Epidermal melanocyte (primary cell): ENCODE data around the gene FOSL2.
"Not testable (repeated sequence)": the region's sequence is repeated elsewhere in the genome, so short reads cannot be mapped to it uniquely, and the experiment has no call there.

Source experiments
- DNase-seq: peaks from one replicate; pipeline ENCODE4 v3.0.0; 2011; ENCODE audit warnings: low spot score; ENCODE audit not compliant: insufficient read length

The FOSL2 gene

GRCh38 chr2:28357055-28357454 lies 35.6 kb upstream of the FOSL2 start:
- no peak for DNase-seq

DNA sequence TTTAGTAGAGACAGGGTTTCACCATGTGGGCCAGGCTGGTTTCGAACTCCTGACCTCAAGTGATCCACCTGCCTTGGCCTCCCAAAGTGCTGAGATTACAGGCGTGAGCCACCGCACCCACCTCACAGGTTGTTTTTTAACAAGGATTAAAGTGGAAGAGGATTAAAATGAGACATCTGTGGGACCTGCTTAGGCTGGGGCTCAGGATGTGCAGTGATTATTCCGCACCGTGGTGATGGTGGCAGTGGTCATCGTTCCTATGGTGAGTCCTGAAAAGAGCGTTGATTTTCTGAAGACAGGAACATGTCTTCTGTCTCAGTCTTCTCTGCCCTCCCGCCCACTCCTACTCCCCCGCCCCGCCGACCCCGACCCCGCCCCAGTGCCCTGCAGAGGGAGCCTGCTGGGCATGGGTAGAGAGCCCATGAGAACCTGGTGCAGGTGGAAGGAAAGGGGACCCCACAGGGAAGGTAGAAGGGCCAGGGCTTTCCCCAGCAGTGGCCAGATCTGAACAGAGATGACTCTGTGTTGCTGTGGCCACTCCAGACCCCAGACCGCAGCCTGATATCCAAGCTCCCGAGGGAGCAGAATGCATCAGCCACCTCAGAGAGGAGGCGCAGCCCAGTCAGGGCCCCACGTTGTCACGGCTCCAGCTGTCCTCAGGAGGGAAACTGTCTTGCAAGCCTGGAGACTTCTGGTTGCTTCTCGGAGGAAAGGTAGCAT lies 34.5 kb upstream of the FOSL2 start:
- DNase-seq, result no peak

DNA sequence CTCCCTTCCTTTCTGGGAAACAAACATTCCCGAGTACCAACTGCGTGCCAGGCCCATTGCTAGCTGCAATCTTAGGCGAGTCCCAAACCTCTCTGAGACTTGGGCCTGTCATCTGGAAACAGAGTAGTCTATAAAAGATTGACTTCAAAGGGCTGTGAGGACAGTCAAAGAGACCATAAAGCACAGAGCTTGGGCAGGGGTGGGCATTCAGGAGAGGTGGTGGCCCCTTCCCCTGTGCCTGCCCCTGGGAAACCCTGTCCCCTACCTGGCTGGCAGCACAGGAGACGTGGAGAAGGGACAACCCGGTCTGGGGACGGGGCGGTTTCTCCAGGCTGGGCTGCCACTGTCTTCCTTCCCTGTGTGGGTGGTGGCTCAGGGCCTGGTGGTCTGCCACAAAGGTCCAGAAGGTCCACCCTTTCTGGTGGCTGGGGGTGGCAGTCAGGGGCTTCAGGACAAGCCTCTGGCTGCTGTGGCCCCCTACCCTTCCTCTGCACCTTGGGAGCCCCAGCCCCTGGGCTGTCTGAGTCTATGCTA lies 33.9 kb upstream of the FOSL2 start:
- DNase-seq, result no peak

GRCh38 chr2:28359222-28360057 lies 33.2 kb upstream of the FOSL2 start:
- DNase-seq, result no peak

DNA sequence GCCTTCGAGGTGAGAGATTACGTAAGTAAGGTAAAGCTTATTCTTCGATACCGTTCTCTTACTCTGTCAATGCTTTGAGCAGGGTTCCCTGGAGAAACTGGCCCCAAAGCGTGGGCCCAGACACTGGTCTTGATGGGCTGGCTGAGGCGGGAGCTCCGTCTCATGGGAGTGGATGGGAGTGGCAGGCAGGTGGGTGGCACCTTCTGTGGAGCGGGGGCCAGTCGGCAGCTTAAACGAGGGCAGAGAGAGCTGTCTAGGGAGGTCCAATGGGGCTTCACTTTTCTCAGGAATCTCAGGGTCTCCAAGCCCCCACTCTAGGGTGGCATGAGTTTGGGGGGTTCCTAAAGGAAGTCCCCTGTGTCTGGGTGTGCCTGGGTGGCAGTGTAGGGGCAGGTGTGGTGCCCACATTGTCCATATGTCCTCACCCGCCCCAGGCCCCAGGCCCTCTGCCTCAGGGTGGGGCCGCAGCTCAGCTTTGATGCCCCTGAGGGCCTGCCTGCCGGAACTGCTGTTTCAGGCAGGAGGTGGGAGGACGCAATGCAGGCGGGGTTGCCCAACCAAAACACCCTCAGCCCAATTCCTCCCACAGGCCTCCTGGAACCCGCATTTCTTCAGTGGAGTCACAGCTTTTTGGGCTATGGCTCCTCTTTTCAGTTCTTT lies 32.5 kb upstream of the FOSL2 start:
- no peak for DNase-seq

DNA sequence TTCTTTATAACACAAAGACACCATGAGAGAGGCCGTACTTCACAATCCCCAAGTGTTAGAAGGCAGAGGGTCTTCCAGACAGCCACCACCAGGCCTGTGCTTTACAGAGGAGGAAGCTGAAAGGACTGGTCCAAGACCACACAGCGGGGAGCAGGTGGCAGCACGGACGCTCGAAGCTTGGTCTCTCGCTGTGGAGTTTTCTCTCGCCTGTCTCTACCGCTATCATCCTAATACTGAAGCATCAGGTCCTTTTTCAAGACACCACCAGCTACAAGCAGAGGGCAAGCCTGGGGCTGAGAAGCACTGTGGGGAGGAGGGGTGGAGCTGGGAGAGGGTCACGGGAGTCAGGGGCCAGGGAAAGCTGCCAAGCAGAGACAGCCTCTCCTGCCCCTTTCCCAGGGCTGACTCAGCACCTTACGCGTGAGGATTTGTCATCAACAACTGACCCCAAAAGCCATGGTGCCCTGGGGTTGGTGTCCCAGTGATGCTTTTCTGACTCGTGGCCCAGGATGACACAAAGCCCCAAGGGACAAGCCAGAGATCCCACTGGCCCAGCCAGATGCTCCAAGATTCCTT lies 31.9 kb upstream of the FOSL2 start:
- no peak for DNase-seq

- no peak for DNase-seq
Measured at GRCh38 chr2:28361991-28362710, 30.5 kb upstream of the FOSL2 start.

DNA sequence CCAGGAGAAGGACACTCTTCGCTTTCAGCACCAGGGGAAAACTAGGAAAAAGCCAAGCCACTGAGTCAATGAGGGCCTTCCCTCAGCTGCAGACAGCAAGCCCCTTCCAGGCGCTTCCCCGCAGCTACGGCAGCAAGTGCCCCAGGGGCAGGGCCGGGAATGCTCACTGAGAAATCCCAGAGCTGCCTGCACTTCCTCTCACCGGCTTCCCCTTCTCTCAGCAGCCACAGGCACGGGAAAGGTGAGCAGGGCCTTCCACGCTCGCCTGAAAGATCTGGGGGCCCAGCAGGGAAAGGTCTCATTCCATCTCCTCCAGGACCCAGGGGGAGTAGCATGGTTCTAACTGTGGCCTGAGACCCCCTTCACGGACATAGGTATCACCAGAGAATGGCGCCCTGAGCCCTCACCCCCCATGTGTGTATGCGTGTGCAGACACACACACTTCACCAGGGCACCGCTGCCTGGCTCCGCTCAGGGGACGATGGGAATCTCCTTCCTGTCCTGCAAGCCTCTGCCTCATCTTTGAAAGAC lies 29.6 kb upstream of the FOSL2 start:
- DNase-seq, result no peak

DNA sequence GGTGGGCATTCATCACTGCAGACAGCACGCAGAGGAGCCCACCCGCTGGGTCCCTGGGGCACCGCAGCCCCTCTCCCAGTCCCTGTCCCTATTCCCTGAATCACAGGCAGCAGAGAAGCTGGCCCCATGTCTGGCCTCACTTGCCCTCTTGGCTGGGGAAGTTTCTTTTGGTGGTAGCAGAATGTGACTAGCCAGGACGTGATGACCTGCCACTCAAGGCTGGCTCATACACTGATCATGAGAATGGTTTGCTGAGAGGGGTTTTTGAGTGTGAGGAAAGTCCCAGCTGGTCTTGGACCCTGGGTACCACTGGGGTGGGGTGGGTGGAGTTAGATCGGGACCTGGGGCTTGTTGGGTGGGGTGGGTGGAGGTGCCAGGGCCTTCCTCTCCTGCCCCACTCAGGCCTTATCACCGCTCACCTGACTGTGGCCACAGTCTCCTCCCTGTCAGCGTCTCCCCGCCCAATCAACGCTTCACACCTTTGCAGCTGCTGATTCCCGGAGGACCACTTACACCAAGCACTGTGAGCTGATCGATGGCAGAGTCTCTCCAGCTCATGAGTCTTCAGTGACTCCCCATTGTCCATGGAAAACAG lies 28.9 kb upstream of the FOSL2 start:
- DNase-seq, result no peak

- DNase-seq, result no peak
Measured at GRCh38 chr2:28364610-28365009, 28.0 kb upstream of the FOSL2 start.

DNA sequence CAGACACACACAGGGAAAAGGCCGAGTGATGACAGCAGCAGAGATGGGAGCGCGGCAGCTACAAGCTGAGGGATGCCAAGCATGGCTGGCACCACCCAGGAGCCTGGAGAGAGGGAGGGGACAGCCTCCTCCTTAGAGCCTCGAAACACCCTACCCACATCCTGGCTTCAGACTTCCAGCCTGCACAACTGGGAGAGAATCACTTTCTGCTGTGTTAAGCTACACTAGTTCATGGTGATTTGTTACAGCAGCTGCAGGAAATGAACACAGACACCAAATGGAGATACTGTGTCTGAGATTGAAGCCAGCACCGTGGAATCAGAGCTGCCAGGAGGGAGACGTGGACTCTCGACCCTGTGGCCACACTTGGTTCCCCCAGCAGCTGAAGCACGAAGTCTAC lies 27.5 kb upstream of the FOSL2 start:
- no peak for DNase-seq

DNA sequence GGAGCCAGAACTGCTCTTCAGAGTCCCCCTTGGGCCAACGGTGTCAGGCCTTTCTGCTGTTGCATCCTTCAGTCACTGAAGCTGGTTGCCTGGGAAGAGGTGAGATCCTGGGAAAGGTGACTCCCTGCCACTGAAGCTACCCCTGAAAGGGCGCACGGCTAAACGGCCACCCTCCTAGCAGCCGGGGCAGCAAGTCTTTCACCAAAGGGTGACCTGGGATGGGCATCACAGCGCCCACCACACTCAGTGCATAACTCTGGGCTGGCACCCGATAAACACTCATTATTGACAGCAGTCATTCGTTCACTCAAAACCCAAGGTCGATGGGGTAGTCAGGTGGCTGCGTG lies 26.5 kb upstream of the FOSL2 start:
- no peak for DNase-seq

- DNase-seq, result no peak
Measured at GRCh38 chr2:28366496-28367282, 26.0 kb upstream of the FOSL2 start.

- DNase-seq, result no peak
Measured at GRCh38 chr2:28367667-28368356, 24.8 kb upstream of the FOSL2 start.

GRCh38 chr2:28368357-28368798 lies 24.3 kb upstream of the FOSL2 start:
- DNase-seq, result no peak

DNA sequence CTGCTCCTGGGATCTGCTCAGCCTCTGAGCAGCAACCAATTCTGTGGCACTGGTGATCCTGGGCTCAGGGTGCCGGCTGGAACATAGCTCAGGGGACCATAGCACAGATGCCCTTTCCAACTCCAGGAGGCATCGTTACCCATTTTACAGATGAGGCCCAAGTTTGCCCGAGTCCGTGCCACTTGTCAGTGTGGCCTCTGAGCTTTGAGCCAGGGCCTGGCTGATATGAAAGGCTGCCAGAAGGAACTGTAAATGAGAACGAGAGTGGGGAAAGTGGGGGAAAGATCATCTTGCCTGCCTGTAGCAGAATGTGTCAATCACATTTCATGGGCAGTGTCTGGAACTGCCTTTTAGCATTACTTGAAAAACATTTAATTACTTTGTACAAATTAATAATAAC lies 23.3 kb upstream of the FOSL2 start:
- DNase-seq, result no peak

DNA sequence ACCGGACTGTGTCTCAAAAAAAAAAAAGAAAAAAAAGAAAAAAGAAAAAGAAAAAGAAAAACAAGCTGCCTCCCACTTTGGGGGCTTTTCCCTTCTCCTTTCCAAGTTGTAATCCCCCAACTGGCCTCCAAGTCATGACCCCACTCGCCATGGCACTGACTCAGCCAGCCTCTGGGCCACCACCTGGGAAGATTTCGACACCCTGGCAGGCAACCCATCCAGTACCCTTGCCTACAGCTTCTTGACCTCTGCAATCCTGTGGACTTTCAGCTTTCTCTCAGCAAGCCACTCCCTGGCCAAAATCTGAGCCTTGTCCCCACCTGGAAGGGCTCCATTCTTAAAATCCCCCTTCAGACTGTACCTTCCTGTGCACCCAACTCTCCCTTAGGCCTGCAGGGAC lies 22.3 kb upstream of the FOSL2 start:
- no peak for DNase-seq

GRCh38 chr2:28371728-28372127 lies 20.9 kb upstream of the FOSL2 start:
- DNase-seq, result not testable (repeated sequence)

GRCh38 chr2:28373854-28374253 lies 18.8 kb upstream of the FOSL2 start:
- no peak for DNase-seq
